A549 (cell line): Measurements from ENCODE around the gene HSD17B2. TPM values are rescaled to one million over a fixed set of nuclear protein-coding genes. Genes with fewer than 3 reads are reported as not detected.

ENCODE experiments used
- ATAC-seq, 2 experiments: fragments of 200-7000 bp in 1 of 2; fragments of >200 bp in 1 of 2; cut with Nextera tagmentation in 1 of 2; cut with Tn5 transposase in 1 of 2; 3 replicates each; pipeline versions ENCODE4 v1.8.0 to v1.9.1; 2018 to 2020; ENCODE audit warnings: mild to moderate bottlenecking in 1 of 2, moderate library complexity in 1 of 2
- CTCF ChIA-PET: fragments of 300-600 bp; sonication (Branson Sonifier 250); formaldehyde crosslinking; extraction: SDS; loops from one replicate; lab custom pipeline; 2021; ENCODE audit warnings: antibody characterized with exemption, inconsistent platforms; lab: Yijun Ruan, JAX
- POLR2A ChIA-PET: fragments of 350-600 bp; formaldehyde crosslinking; extraction: SDS; loops from one replicate; lab custom pipeline; 2021; ENCODE audit warnings: antibody characterized with exemption, inconsistent platforms; lab: Yijun Ruan, JAX
- DNase-seq, 2 experiments: peaks; one replicate each; pipeline versions ENCODE4 v3.0.0 to v3.0.0-alpha.2; 2011 to 2016; ENCODE audit warnings: low read depth in 1 of 2, low spot score in 1 of 2
- FAIRE-seq: peaks from 2 replicates; lab custom pipeline; 2011; peaks lifted over from hg19 to GRCh38; lab: Jason Lieb, UNC
- H3K27ac ChIP-seq, 2 experiments: fragments of >200 bp; sonication (Bioruptor Twin); formaldehyde crosslinking; 3 replicates each; pipeline ENCODE4 v1.5.1; 2016 to 2017
- H3K4me1 ChIP-seq: fragments of >200 bp; sonication (Bioruptor Twin); formaldehyde crosslinking; 3 replicates; pipeline ENCODE4 v1.6.1; 2016
- H3K4me2 ChIP-seq: fragments of >200 bp; sonication (Bioruptor Twin); formaldehyde crosslinking; 3 replicates; pipeline ENCODE4 v1.6.1; 2016
- H3K4me3 ChIP-seq: fragments of >200 bp; sonication (Bioruptor Twin); formaldehyde crosslinking; 3 replicates; pipeline ENCODE4 v1.5.1; 2016
- H3K9me3 ChIP-seq: fragments of >200 bp; sonication (Bioruptor Twin); formaldehyde crosslinking; 3 replicates; pipeline ENCODE4 v1.6.1; 2016
- CBX8 ChIP-seq: fragments of 200-600 bp; sonication (generic); IDR thresholded peaks from 2 replicates; pipeline ENCODE4 v1.6.1; 2016
- CEBPB ChIP-seq, 2 experiments: fragments of >200 bp in 1 of 2; sonication (Bioruptor Twin) in 1 of 2; formaldehyde crosslinking in 1 of 2; IDR thresholded peaks; 2 replicates each; pipeline ENCODE4 v1.6.1; 2012 to 2016
- CHD2 ChIP-seq: fragments of 150-350 bp; IDR thresholded peaks from 2 replicates; pipeline ENCODE4 v1.6.1; 2014; ENCODE audit warnings: low read length; ENCODE audit not compliant: partially characterized antibody
- CHD4 ChIP-seq: fragments of 200-600 bp; sonication (generic); IDR thresholded peaks from 2 replicates; pipeline ENCODE4 v1.6.1; 2016; ENCODE audit warnings: antibody characterized with exemption, mild to moderate bottlenecking, borderline replicate concordance
- E2F6 ChIP-seq: IDR thresholded peaks from 2 replicates; pipeline ENCODE4 v1.6.1; 2012; ENCODE audit warnings: low read depth, borderline replicate concordance
- ELK1 ChIP-seq: fragments of 150-350 bp; IDR thresholded peaks from 2 replicates; pipeline ENCODE4 v1.6.1; 2014; ENCODE audit warnings: low read depth, mild to moderate bottlenecking, low read length
- ESRRA ChIP-seq: fragments of 150-350 bp; IDR thresholded peaks from 2 replicates; pipeline ENCODE4 v1.6.1; 2014; ENCODE audit warnings: mild to moderate bottlenecking, low read length, borderline replicate concordance
- GATA3 ChIP-seq: IDR thresholded peaks from 2 replicates; pipeline ENCODE4 v1.6.1; 2012; ENCODE audit warnings: borderline replicate concordance
- HOXB13 ChIP-seq: fragments of 250-450 bp; sonication (Bioruptor Pico); IDR thresholded peaks from 2 replicates; pipeline ENCODE4 v1.5.0; 2020; ENCODE audit warnings: low read depth, mild to moderate bottlenecking, moderate library complexity
- HOXB5 ChIP-seq: fragments of 250-450 bp; sonication (Bioruptor Pico); IDR thresholded peaks from 2 replicates; pipeline ENCODE4 v1.5.0; 2020; ENCODE audit warnings: mild to moderate bottlenecking, moderate library complexity
- JUN ChIP-seq, 2 experiments: fragments of >200 bp; sonication (Bioruptor Twin); formaldehyde crosslinking; IDR thresholded peaks; 2 replicates in 1 of 2; 3 replicates in 1 of 2; pipeline ENCODE4 v1.6.1; 2016 to 2017
- KDM5A ChIP-seq: fragments of 200-600 bp; sonication (generic); IDR thresholded peaks from 2 replicates; pipeline ENCODE4 v1.6.1; 2016; ENCODE audit warnings: antibody characterized with exemption, mild to moderate bottlenecking
- NFE2L2 ChIP-seq: fragments of 150-350 bp; conservative IDR thresholded peaks from 2 replicates; pipeline ENCODE4 v1.6.1; 2014; ENCODE audit warnings: low read length
- NR3C1 ChIP-seq: fragments of >200 bp; sonication (Bioruptor Twin); formaldehyde crosslinking; IDR thresholded peaks from 3 replicates; pipeline ENCODE4 v1.6.1; 2017
- RAD21 ChIP-seq, 2 experiments: fragments of >200 bp in 1 of 2; sonication (Bioruptor Twin) in 1 of 2; formaldehyde crosslinking in 1 of 2; IDR thresholded peaks in 1 of 2; conservative IDR thresholded peaks in 1 of 2; 2 replicates in 1 of 2; 3 replicates in 1 of 2; pipeline ENCODE4 v1.6.1; 2012 to 2018; ENCODE audit warnings: inconsistent platforms in 1 of 2
- SMC3 ChIP-seq: fragments of >200 bp; sonication (Bioruptor Twin); formaldehyde crosslinking; IDR thresholded peaks from 3 replicates; pipeline ENCODE4 v1.6.1; 2018; ENCODE audit warnings: inconsistent platforms
- SREBF2 ChIP-seq: fragments of 450-650 bp; IDR thresholded peaks from 2 replicates; pipeline ENCODE4 v1.6.1; 2014; ENCODE audit warnings: mild to moderate bottlenecking, moderate library complexity
- TFCP2L1 ChIP-seq: fragments of 250-450 bp; sonication (Bioruptor Pico); IDR thresholded peaks from 2 replicates; pipeline ENCODE4 v1.5.0; 2021; ENCODE audit warnings: mild to moderate bottlenecking
- TP53 ChIP-seq: fragments of 250-450 bp; sonication (Bioruptor Pico); IDR thresholded peaks from 2 replicates; pipeline ENCODE4 v1.5.0; 2021; ENCODE audit warnings: mild to moderate bottlenecking, moderate library complexity
- USF2 ChIP-seq: fragments of 450-650 bp; IDR thresholded peaks from 2 replicates; pipeline ENCODE4 v1.6.1; 2014; ENCODE audit warnings: antibody characterized with exemption
- ZC3H11A ChIP-seq: fragments of 450-650 bp; IDR thresholded peaks from 2 replicates; pipeline ENCODE4 v1.6.1; 2014; ENCODE audit warnings: antibody characterized with exemption, mild to moderate bottlenecking
- ZFP36 ChIP-seq: fragments of 450-650 bp; IDR thresholded peaks from 2 replicates; pipeline ENCODE4 v1.6.1; 2014; ENCODE audit warnings: borderline replicate concordance; ENCODE audit not compliant: partially characterized antibody
- WGBS: methylation state at CpG from one replicate; pipeline ENCODE4 v1.1.6; 2017; ENCODE audit errors: missing lambda C conversion rate; 5-methylcytosine and 5-hydroxymethylcytosine counted together
- polyA plus RNA-seq, 4 experiments: library from polyadenylated mRNA; depleted of rRNA in 3 of 4; stranded (reverse); fragments of >200 nt; fragmentation: RNase III in 1 of 4; extraction: RNeasy Plus Mini Kit Qiagen cat#74134 plus additional on column Dnase treatment in 1 of 4; gene quantifications; 2 replicates in 3 of 4; 3 replicates in 1 of 4; pipeline ENCODE4 v1.2.3, GENCODE V29; 2011 to 2017
- TF ChIP-seq, protein P1 (sequence below): fragments of >200 bp; sonication (Bioruptor Twin); formaldehyde crosslinking; IDR thresholded peaks from 3 replicates; pipeline ENCODE4 v1.5.1; 2016
- TF ChIP-seq, protein P2 (sequence below): IDR thresholded peaks from 2 replicates; pipeline ENCODE4 v1.6.1; 2012
- TF ChIP-seq, protein P3 (sequence below): fragments of 200-600 bp; sonication (generic); IDR thresholded peaks from 2 replicates; pipeline ENCODE4 v1.6.1; 2016; ENCODE audit warnings: antibody characterized with exemption, mild to moderate bottlenecking, moderate library complexity

The HSD17B2 gene
- polyA plus RNA-seq, 2 of the 4 experiments (the other 2 are of a cell fraction): 0.03 TPM; not detected in 1

DNA sequence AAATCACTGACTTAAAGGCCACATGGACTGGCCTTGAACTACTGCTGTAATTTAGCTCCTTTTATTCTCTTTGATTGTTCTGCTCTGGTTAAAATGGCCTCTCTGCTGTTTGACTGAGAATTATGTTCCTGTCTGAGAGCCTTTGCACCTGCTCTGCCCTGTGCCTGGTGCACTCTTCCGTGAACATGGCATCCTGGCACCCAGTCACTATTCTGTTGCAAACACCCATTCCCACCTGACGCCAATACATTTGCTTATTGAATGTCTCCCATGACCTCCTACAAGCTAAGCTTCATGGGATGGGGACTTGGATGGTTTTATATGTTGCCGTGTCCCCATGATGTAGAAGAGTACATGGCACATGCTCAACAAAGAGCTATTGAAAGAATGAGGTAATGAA lies 20.1 kb downstream of the HSD17B2 start:
- FAIRE-seq (no peak), DNase-seq (no peak), ATAC-seq (no peak)
- Histone ChIP-seq H3K4me3 (no peak overlapping the region), H3K9me3 (no peaks in the 10 kb centered on the region), H3K4me2 (no peak overlapping the region), H3K27ac (no peak overlapping the region), H3K4me1 (no peaks in the 10 kb centered on the region)
- 8% methylated on average over 3 of the region's 3 CpGs for WGBS
- POLR2A ChIA-PET: no interaction called here
- TF ChIP-seq GATA3 (no peak), USF2 (no peak), NFE2L2 (no peak), CEBPB (IDR thresholded peaks at IDR 0.05) (no peak), HOXB5 (CRISPR knock-in tag) (no peak), SMC3 (no peak), ZFP36 (no peak), ESRRA (no peak), JUN (IDR thresholded peaks at IDR 0.05) (no peak), TP53 (CRISPR knock-in tag) (no peak)
- CTCF ChIA-PET: interaction anchor here (1.3 kb wide), 1 partner anchor 114 kb away, joined by 5 read pairs; no protein-coding TSS in a partner anchor

DNA sequence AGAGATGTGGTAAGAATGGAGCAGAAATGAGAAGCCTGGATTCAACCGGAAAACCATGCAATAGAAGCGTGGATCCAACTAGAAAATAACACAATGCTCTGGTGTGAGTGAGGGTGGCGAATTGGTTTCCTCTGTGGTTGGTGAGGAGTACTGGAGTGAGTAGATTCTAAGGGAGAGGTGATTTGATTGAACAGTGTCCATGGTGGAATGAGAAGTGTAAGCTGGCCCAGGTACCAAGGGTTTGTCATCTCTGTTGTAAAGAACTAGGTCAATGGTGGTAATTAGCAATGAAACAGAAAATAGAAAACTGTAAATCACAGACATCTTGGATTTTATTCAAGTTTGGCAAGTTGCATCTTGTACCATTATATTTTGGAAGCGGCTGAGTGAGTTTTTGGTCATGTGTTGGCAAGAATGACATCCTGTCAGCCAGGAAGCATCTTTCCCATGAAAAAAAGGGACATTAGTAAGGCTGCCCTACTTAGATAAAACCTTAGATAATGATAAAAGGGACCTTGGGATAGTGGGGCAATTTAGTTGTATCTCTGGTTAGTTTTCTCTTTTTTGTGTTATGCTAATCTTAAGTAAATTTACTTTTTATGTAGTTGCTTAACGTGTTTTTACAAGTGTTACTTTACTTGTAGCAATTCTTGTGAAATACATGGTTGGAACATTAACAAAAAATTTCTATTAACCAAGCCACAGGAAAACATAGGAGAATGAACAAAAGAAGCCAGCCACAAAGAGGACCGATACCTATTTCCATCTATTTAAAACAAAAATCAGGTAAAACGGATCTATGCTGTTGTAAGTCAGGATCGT lies 20.9 kb downstream of the HSD17B2 start:
- Histone ChIP-seq H3K4me2 (no peak overlapping the region), H3K27ac (no peak overlapping the region), H3K4me1 (no peaks in the 10 kb centered on the region), H3K9me3 (no peaks in the 10 kb centered on the region), H3K4me3 (no peak overlapping the region)
- ChIA-PET POLR2A (no interaction called here), CTCF (interaction anchor here (1.3 kb wide), 1 partner anchor 115 kb away, joined by 5 read pairs; no protein-coding TSS in a partner anchor)
- FAIRE-seq (no peak), DNase-seq (no peak), ATAC-seq (no peak)
- WGBS: 8% methylated on average over 8 of the region's 8 CpGs
- TF ChIP-seq SMC3: no peak
- no peak for TF ChIP-seq CBX8
- no peak for TF ChIP-seq KDM5A
- TF ChIP-seq HOXB13: no peak

DNA sequence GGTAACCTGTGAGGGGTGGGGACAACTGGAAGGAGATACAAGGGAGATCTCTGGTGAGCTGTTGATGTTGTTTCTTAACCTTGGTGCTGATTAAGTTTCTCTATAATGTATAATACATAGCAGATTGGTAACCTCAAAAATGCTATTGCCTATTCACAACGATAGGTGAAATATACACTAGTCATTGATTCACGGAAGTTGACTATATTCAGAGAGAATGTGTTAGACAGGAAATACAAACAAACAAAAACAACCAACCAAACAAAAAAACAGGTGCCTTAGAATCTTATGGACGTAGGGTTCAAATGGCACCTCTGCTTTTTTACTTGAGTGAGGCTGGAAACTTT lies 21.5 kb downstream of the HSD17B2 start:
- no peaks in the 10 kb centered on the region for H3K4me1 ChIP-seq
- H3K4me2 ChIP-seq: no peak overlapping the region
- POLR2A ChIA-PET: no interaction called here
- 53% methylated on average over 3 of the region's 3 CpGs for WGBS
- DNase-seq (no peak), ATAC-seq (no peak), FAIRE-seq (no peak)
- CTCF ChIA-PET: interaction anchor here (0.6 kb wide), 2 partner anchors 12 to 17 kb away, joined by 3 read pairs; no protein-coding TSS in a partner anchor
- H3K27ac ChIP-seq: no peak overlapping the region
- H3K9me3 ChIP-seq: no peaks in the 10 kb centered on the region
- H3K4me3 ChIP-seq: no peak overlapping the region
- TF ChIP-seq, protein P1, sequence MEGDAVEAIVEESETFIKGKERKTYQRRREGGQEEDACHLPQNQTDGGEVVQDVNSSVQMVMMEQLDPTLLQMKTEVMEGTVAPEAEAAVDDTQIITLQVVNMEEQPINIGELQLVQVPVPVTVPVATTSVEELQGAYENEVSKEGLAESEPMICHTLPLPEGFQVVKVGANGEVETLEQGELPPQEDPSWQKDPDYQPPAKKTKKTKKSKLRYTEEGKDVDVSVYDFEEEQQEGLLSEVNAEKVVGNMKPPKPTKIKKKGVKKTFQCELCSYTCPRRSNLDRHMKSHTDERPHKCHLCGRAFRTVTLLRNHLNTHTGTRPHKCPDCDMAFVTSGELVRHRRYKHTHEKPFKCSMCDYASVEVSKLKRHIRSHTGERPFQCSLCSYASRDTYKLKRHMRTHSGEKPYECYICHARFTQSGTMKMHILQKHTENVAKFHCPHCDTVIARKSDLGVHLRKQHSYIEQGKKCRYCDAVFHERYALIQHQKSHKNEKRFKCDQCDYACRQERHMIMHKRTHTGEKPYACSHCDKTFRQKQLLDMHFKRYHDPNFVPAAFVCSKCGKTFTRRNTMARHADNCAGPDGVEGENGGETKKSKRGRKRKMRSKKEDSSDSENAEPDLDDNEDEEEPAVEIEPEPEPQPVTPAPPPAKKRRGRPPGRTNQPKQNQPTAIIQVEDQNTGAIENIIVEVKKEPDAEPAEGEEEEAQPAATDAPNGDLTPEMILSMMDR: no peak
- TF ChIP-seq, protein P2, sequence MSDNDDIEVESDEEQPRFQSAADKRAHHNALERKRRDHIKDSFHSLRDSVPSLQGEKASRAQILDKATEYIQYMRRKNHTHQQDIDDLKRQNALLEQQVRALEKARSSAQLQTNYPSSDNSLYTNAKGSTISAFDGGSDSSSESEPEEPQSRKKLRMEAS: no peak
- TF ChIP-seq USF2: no peak
- TF ChIP-seq RAD21 (conservative IDR thresholded peaks at IDR 0.05 in 1 of 2, IDR thresholded peaks at IDR 0.05 in 1 of 2): no peak
- TF ChIP-seq ZC3H11A: no peak
- TF ChIP-seq ZFP36: no peak
- no peak for TF ChIP-seq CHD4
- TF ChIP-seq CHD2: no peak
- no peak for TF ChIP-seq ELK1
- TF ChIP-seq, protein P3, sequence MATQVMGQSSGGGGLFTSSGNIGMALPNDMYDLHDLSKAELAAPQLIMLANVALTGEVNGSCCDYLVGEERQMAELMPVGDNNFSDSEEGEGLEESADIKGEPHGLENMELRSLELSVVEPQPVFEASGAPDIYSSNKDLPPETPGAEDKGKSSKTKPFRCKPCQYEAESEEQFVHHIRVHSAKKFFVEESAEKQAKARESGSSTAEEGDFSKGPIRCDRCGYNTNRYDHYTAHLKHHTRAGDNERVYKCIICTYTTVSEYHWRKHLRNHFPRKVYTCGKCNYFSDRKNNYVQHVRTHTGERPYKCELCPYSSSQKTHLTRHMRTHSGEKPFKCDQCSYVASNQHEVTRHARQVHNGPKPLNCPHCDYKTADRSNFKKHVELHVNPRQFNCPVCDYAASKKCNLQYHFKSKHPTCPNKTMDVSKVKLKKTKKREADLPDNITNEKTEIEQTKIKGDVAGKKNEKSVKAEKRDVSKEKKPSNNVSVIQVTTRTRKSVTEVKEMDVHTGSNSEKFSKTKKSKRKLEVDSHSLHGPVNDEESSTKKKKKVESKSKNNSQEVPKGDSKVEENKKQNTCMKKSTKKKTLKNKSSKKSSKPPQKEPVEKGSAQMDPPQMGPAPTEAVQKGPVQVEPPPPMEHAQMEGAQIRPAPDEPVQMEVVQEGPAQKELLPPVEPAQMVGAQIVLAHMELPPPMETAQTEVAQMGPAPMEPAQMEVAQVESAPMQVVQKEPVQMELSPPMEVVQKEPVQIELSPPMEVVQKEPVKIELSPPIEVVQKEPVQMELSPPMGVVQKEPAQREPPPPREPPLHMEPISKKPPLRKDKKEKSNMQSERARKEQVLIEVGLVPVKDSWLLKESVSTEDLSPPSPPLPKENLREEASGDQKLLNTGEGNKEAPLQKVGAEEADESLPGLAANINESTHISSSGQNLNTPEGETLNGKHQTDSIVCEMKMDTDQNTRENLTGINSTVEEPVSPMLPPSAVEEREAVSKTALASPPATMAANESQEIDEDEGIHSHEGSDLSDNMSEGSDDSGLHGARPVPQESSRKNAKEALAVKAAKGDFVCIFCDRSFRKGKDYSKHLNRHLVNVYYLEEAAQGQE: no peak
- no peak for TF ChIP-seq SREBF2
- no peak for TF ChIP-seq E2F6
- TF ChIP-seq NR3C1: no peak
- no peak for TF ChIP-seq TFCP2L1
